ENCODE results near the gene RBM42.

RBM42 gene

DNA sequence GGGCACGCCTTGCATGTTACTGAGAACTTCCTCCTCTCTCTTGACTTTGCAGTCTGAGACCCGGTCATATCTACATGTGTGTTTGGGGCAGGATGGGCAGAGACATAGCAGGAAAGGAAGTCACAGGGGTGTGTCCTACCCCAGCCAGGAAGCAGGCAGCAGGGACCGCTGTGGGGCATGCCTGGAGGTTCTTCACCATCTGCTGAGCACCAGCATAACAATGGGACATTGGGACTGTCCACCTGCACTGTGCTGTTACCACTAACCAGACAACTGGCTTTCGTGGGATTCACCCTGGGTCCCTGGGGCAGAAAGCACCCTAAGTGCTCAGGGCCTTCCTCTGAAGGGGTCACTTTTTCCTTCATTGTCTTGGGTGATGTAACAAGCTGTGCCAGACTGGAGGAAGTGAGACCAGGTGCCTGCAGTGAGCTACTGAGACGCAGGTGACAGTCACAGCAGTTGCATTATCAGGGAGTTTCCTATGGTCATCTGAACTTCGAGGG, 18.9 kb upstream of the RBM42 start:
- H3K36me3 Mint-ChIP-seq = peaks cover 13% of the 10 kb centered on the region
- peaks cover 5% of the 10 kb centered on the region for H3K27me3 Mint-ChIP-seq
- CTCF ChIA-PET = no interaction called here
- H3K4me1 Mint-ChIP-seq = peaks cover 58% of the 10 kb centered on the region
- peak; percentile 73 for DNase-seq
- peaks cover 17% of the 10 kb centered on the region for H3K9me3 Mint-ChIP-seq
- H3K27ac Mint-ChIP-seq = peak overlapping the region; percentile 94
- H3K4me3 Mint-ChIP-seq = peak overlapping the region; percentile 21

DNA sequence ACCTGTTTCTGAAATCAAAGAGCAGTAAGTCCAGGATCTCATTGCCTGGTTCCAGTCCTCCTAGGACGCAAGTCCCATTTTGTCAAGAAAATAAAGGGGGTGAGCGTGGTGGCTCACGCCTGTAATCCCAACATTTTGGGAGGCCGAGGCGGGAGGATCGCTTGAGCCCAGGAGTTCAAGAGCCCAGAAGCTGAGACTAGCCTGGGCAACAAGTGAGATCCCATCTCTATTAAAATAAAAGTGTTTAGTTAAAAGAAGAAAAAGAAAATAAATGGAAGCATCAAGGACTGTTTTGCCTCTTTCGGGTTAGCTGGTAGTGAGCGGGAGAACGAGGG, 16.6 kb upstream of the RBM42 start:
- Mint-ChIP-seq H3K27ac (peak overlapping the region; percentile 95), H3K4me1 (peaks cover 58% of the 10 kb centered on the region), H3K27me3 (peaks cover 4% of the 10 kb centered on the region), H3K9me3 (peaks cover 12% of the 10 kb centered on the region), H3K36me3 (peaks cover 21% of the 10 kb centered on the region), H3K4me3 (peak overlapping the region; percentile 84)
- DNase-seq = no peak
- CTCF ChIA-PET = no interaction called here

DNA sequence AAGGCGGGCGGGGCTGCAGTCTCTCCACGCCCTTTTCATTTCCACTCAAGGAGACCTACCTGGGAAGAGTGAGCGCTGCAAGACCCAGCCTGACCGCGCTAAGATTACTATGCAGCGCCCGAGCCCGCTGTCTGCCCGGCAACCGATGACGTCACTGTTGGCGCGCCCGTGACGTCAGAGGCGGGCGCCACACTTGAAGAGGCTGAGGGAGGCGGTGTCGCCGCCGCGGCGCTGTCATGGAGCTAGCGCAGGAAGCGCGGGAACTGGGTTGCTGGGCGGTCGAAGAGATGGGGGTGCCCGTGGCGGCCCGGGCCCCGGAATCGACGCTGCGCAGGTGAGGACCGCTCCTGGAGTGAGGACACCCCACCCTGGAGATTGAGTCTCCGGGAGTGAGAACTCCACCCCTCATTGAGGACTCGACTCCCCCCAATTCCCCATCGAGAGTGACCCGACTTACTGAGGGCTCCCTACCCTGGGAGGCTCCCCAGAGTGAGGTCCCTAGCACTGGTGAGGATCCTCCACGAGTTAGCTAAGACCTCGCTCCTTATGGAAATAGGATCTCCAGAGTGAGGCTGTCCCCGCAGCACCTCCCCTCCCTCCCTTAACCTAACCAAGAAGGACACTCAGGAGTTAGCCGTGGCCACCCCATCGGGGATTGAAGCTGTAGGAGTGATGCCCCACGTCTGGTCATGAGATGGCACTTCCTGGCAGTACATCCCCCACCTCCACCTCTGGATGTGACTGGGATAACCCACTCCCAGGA, 16.1 kb upstream of the RBM42 start, which contains the start of gene HAUS5:
HAUS5 (plus strand) TSS at position 177 of the 763 bp plus-strand sequence; CDS start at position 237, 60 bp downstream.
- H3K27ac Mint-ChIP-seq = peak within 1 kb of the TSS; percentile 95
- CTCF ChIA-PET = interaction anchor here (0.6 kb wide), 1 partner anchor 127 kb away, joined by 5 read pairs; no protein-coding TSS in a partner anchor
- H3K36me3 Mint-ChIP-seq = peaks cover 18% of the 10 kb centered on the region
- DNase-seq = peak; percentile 95
- peak within 1 kb of the TSS; percentile 84 for H3K4me3 Mint-ChIP-seq
- H3K4me1 Mint-ChIP-seq = peaks cover 58% of the 10 kb centered on the region
- peaks cover 8% of the 10 kb centered on the region for H3K9me3 Mint-ChIP-seq
- peaks cover 4% of the 10 kb centered on the region for H3K27me3 Mint-ChIP-seq

DNA sequence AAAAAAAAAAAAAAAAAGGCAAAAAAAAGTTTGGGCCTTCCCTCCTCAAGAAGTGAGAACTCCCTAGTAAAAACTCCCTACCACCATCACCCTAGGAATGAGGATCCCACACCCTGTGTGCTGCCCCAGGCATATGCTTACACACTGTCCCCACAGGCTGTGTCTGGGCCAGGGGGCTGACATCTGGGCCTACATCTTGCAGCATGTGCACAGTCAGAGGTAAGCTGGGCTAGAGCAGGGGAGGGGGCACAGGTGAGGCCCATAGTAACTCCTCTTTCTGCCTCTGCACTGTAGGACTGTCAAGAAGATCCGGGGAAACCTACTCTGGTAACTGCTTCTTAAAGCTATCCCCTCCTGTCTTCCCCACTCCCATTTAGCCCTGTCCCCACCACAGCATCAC, 15.3 kb upstream of the RBM42 start:
- Mint-ChIP-seq H3K27me3 (peaks cover 4% of the 10 kb centered on the region), H3K9me3 (peaks cover 3% of the 10 kb centered on the region), H3K4me3 (peak overlapping the region; percentile 84), H3K4me1 (peaks cover 53% of the 10 kb centered on the region), H3K27ac (peak overlapping the region; percentile 95), H3K36me3 (peaks cover 15% of the 10 kb centered on the region)
- no peak for DNase-seq
- CTCF ChIA-PET = interaction anchor here (0.6 kb wide), 1 partner anchor 127 kb away, joined by 5 read pairs; no protein-coding TSS in a partner anchor

DNA sequence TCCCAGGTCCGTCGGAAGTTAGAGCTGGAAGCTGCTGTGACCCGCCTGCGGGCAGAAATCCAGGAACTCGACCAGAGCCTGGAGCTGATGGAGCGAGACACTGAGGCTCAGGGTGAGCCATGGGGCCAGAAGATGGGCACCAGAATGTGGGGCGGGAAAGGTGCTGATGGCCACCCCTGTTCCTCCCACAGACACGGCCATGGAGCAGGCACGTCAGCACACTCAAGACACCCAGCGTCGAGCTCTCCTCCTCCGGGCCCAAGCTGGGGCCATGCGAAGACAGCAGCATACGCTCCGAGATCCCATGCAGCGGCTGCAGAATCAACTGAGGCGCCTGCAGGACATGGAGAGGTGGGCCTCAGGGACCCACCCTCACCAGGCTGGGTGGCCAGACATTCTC, 13.8 kb upstream of the RBM42 start:
- H3K36me3 Mint-ChIP-seq = peaks cover 12% of the 10 kb centered on the region
- H3K4me3 Mint-ChIP-seq = no peak overlapping the region
- DNase-seq = no peak
- no peaks in the 10 kb centered on the region for H3K9me3 Mint-ChIP-seq
- H3K4me1 Mint-ChIP-seq = peaks cover 41% of the 10 kb centered on the region
- H3K27me3 Mint-ChIP-seq = peaks cover 4% of the 10 kb centered on the region
- H3K27ac Mint-ChIP-seq = no peak overlapping the region
- CTCF ChIA-PET = no interaction called here

DNA sequence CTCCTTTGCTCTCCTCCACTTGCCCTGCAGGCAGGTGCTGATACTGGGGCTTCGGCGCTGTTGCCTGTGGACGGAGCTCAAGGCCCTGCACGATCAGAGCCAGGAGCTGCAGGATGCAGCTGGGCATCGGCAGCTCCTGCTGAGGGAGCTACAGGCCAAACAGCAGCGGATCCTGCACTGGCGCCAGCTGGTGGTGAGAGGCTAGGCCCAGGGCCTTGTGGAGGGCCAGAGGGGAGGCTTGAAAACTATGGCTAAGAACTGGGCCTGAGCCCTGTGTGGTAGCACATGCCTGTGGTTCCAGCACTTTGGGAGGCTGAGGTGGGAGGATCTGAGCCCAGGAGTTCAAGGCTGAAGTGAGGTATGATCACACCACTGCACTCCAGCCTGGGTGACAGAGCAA, 10.0 kb upstream of the RBM42 start:
- Mint-ChIP-seq H3K27me3 (no peaks in the 10 kb centered on the region), H3K27ac (no peak overlapping the region), H3K4me1 (peaks cover 5% of the 10 kb centered on the region), H3K4me3 (no peak overlapping the region), H3K9me3 (no peaks in the 10 kb centered on the region), H3K36me3 (peaks cover 30% of the 10 kb centered on the region)
- DNase-seq = no peak
- CTCF ChIA-PET = no interaction called here

DNA sequence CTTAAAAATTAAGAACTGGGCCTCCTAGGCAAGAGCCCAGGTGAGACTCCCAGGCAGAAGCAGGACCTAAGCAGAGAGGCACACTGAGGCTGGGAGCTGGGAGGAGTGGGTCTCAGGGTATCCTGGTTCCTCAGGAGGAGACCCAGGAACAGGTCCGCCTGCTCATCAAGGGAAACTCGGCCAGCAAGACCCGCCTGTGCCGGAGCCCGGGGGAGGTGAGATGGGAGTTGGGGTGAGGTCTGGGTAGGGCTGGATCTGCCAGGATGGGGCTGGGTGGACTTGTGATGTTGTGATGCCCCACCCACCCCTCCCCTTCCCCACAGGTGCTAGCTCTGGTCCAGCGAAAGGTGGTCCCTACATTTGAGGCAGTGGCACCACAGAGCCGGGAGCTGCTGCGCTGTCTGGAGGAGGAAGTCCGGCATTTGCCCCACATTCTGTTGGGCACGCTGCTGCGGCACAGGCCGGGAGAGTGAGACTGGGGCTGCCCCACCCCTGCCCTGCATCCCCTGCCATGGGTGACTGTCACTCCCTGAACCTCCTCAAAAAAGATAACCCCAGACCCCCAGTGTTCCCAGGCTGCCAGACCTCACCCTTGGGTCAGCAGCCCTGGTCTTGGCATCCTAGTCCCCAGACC, 9.4 kb upstream of the RBM42 start:
- Mint-ChIP-seq H3K36me3 (peaks cover 30% of the 10 kb centered on the region), H3K4me3 (no peak overlapping the region), H3K9me3 (no peaks in the 10 kb centered on the region), H3K27me3 (no peaks in the 10 kb centered on the region), H3K4me1 (peaks cover 3% of the 10 kb centered on the region), H3K27ac (no peak overlapping the region)
- CTCF ChIA-PET = no interaction called here
- DNase-seq = no peak

DNA sequence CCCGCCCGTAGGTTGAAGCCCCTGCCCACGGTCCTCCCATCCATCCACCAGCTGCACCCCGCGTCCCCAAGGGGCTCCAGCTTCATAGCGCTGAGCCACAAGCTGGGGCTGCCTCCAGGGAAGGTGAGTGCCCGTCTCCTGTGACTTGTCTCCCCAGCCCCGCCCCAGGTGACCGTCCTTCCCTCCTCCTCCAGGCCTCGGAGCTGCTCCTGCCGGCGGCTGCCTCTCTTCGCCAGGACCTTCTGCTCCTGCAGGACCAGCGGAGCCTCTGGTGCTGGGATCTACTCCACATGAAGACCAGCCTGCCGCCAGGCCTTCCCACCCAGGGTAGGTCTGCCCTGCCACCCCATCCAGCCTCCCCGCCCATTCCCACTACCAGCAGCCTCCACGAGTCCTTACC, 8.8 kb upstream of the RBM42 start:
- Mint-ChIP-seq H3K27me3 (no peaks in the 10 kb centered on the region), H3K27ac (no peak overlapping the region), H3K4me3 (no peak overlapping the region), H3K36me3 (peaks cover 27% of the 10 kb centered on the region), H3K4me1 (no peaks in the 10 kb centered on the region), H3K9me3 (no peaks in the 10 kb centered on the region)
- DNase-seq = no peak
- CTCF ChIA-PET = no interaction called here

DNA sequence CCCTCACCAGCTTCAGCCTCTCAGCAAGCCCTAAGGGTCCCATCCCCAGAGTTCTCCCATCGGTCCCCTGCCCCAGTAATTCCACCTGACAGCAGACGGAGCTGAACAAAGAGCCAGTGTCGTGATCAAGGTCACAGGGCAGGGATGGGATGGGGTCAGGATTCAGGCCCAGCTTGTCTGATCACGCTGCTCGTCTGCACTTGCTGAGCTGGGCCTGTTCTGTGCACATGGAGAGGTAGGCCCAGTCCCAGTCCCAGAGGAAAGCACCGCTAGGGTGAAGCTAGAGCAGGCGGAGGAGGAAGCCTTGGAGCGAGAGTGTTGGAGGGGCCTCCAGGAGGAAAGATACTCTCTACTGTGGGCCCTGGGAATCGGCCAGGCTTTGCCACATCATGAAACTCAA, 7.1 kb upstream of the RBM42 start:
- Mint-ChIP-seq H3K36me3 (peaks cover 25% of the 10 kb centered on the region), H3K27me3 (no peaks in the 10 kb centered on the region)
- CTCF ChIA-PET = no interaction called here

DNA sequence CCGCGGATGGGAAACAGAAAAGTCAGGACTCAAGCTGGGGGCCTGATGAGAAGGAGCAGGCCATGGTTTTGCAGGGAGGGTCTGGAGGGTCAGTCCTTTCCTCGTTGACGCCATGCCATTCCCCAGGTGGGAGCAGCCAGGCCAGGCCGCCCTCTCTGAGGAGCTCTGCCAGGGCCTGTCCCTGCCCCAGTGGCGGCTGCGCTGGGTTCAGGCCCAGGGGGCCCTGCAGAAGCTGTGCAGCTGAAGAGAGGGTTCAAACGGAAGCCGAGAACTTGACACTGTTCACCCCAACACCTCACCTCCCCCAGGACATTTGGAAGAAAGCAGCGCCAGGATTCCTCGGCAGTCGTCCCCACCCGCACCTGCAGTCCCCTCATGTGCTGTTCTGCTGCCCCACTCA, 6.1 kb upstream of the RBM42 start:
- no peak for DNase-seq
- CTCF ChIA-PET = no interaction called here
- H3K9me3 Mint-ChIP-seq = no peaks in the 10 kb centered on the region
- H3K27ac Mint-ChIP-seq = no peak overlapping the region
- H3K36me3 Mint-ChIP-seq = peaks cover 25% of the 10 kb centered on the region
- H3K4me3 Mint-ChIP-seq = no peak overlapping the region
- peaks cover 2% of the 10 kb centered on the region for H3K4me1 Mint-ChIP-seq
- no peaks in the 10 kb centered on the region for H3K27me3 Mint-ChIP-seq

More for the DNA sequence above, 7.1 kb upstream of the RBM42 start:
- DNase-seq = no peak
- Mint-ChIP-seq H3K27ac (peak overlapping the region; percentile 34), H3K4me3 (no peak overlapping the region), H3K4me1 (peaks cover 2% of the 10 kb centered on the region), H3K9me3 (no peaks in the 10 kb centered on the region)

DNA sequence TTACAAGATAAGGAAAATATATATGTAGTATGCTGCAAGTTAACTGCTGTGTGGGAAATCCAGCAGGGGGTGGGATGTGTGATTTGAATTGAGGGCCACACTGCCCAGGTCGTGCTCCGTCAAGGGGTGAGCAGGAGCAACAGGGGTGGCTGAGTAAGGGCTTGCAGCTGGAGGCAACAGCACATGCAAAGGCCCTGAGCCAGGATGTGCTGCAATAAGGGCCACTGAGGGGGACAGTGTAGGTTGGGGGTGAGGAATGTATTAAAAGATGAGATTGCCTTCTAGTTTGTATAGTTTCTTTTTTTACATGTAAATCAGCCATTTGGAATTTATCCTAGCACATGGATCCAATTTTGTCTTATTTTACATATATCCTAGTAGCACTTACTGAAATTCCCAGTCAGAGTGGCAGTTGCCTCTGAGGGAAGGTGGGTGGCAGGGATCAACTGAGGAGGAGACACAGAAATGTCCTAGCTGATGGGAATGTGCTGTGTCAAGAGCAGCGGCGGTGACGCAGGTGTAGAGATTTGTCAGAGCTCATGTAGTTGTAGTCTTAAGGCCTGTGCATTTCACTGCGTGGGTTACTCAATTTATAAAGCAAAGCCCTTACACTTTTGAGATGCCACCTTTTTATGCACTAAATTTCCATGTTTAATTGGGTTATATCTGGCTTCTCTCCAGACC, 5.4 kb upstream of the RBM42 start:
- no peak for DNase-seq
- no peaks in the 10 kb centered on the region for H3K9me3 Mint-ChIP-seq
- H3K27me3 Mint-ChIP-seq = no peaks in the 10 kb centered on the region
- H3K27ac Mint-ChIP-seq = no peak overlapping the region
- peaks cover 23% of the 10 kb centered on the region for H3K36me3 Mint-ChIP-seq
- H3K4me1 Mint-ChIP-seq = peaks cover 7% of the 10 kb centered on the region
- H3K4me3 Mint-ChIP-seq = no peak overlapping the region
- CTCF ChIA-PET = no interaction called here

DNA sequence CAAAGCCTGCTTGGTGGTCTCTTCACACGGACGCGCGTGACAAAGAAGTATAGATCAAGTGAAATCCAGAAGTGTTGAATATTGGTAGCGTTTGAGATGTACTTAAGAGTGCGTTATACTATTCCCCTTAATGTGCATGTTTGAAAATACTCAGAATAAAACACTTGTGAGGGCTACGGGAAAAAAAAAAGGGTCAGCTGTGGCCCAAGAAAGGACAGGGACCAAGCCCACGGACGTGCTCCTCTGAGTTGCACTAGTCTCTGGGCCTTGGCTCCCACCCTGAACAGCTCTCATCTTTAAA, 622 bp upstream of the RBM42 start:
- CTCF ChIA-PET = no interaction called here
- peaks cover 22% of the 10 kb centered on the region for H3K4me1 Mint-ChIP-seq
- H3K27me3 Mint-ChIP-seq = no peaks in the 10 kb centered on the region
- DNase-seq = no peak
- H3K36me3 Mint-ChIP-seq = peaks cover 34% of the 10 kb centered on the region
- no peaks in the 10 kb centered on the region for H3K9me3 Mint-ChIP-seq
- H3K4me3 Mint-ChIP-seq = peak overlapping the region; percentile 100
- peak overlapping the region; percentile 99 for H3K27ac Mint-ChIP-seq

DNA sequence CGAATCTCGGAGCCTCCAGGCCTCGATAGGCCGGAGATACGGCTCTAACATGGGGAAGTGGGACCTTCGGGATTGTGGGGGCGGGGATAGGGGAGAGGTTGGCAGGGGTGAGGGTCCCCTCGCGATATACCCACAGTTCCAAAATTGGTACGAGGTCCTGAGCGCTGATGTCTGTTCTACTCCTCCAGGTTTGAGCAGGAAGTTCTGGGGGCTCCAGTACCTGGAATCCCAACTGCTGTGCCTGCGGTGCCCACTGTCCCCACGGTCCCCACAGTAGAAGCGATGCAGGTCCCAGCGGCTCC, 447 bp downstream of the RBM42 start:
- Mint-ChIP-seq H3K9me3 (no peaks in the 10 kb centered on the region), H3K36me3 (peaks cover 41% of the 10 kb centered on the region), H3K4me1 (peaks cover 22% of the 10 kb centered on the region), H3K27me3 (no peaks in the 10 kb centered on the region), H3K4me3 (peak overlapping the region; percentile 100), H3K27ac (peak overlapping the region; percentile 99)
- no peak for DNase-seq
- CTCF ChIA-PET = interaction anchor here (1.3 kb wide), 1 partner anchor 81 kb away, joined by 3 read pairs; no protein-coding TSS in a partner anchor

DNA sequence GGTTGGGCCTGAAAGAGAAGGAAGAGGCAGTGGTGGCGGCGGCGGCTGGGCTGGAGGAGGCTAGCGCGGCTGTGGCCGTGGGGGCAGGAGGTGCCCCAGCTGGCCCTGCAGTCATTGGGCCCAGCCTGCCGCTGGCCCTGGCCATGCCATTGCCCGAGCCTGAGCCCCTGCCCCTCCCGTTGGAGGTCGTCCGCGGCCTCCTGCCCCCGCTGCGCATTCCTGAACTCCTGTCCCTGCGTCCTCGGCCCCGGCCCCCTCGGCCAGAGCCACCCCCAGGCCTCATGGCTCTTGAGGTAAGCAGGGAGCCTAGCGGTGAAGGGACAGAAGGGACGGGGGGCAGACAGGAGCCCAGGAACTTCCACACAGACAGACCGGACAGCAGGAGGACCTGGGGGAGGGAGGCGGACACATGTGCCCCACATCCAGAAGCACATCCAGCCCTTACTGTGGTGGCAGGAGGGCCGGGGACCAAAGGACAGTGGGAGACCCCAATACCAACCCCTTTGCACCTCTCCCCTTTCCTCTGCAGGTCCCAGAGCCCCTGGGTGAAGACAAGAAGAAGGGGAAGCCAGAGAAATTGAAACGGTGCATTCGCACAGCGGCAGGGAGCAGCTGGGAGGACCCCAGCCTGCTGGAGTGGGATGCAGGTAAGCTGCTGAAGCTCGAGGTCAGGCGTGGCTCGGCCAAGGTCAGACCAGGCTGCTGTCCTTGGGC, 5.0 kb downstream of the RBM42 start:
- CTCF ChIA-PET = no interaction called here
- H3K9me3 Mint-ChIP-seq = no peaks in the 10 kb centered on the region

More for the DNA sequence above, 5.0 kb downstream of the RBM42 start:
- Mint-ChIP-seq H3K4me1 (peaks cover 11% of the 10 kb centered on the region), H3K36me3 (peaks cover 54% of the 10 kb centered on the region), H3K27me3 (no peaks in the 10 kb centered on the region), H3K27ac (no peak overlapping the region), H3K4me3 (no peak overlapping the region)
- no peak for DNase-seq

Measured in activated naive CD4-positive, alpha-beta T cell treated with anti-CD3 and anti-CD28 coated beads, Interleukin-2, amount 10 ng/mL, durations not matched to agents 7 days and 5 days (primary cell).